K562 (cell line): ENCODE measurements around the gene THOC5. TPM values are rescaled to one million over a fixed set of nuclear protein-coding genes. Genes with fewer than 3 reads are reported as not detected.

Experiments
- ATAC-seq: fragments of 200-7000 bp; cut with Tn5 transposase; 3 replicates; pipeline ENCODE4 v1.9.1; 2020; ENCODE audit warnings: moderate library complexity
- BruUV-seq: library from RNA; stranded (reverse); fragments of 400-500 nt; replicated peaks from 2 replicates; lab custom pipeline; 2021; lab: Mats Ljungman, UMichigan
- CTCF ChIA-PET: fragments of 300-600 bp; formaldehyde crosslinking; extraction: SDS; loops from one replicate; lab custom pipeline; 2021; ENCODE audit warnings: low intra/inter-chr PET ratio; lab: Yijun Ruan, JAX
- POLR2A ChIA-PET: fragments of 300-600, 350-650 bp; sonication (Branson Sonifier 250); formaldehyde crosslinking; extraction: SDS; loops from one replicate; lab custom pipeline; 2021; ENCODE audit warnings: antibody characterized with exemption, inconsistent platforms; lab: Yijun Ruan, JAX
- DNase-seq, 4 experiments: peaks; one replicate each; pipeline versions ENCODE4 v3.0.0 to v3.0.0-alpha.2; 2011 to 2018; ENCODE audit warnings: low spot score in 3 of 4, mixed read lengths in 3 of 4; ENCODE audit errors: extremely low read depth in 1 of 4
- FAIRE-seq: peaks from 2 replicates; lab custom pipeline; 2011; peaks lifted over from hg19 to GRCh38; lab: Jason Lieb, UNC
- H2AFZ ChIP-seq: 2 replicates; pipeline ENCODE4 v1.6.0; 2011; ENCODE audit warnings: low read depth, low read length, control low read depth, inconsistent platforms
- H3K27ac ChIP-seq: fragments of 200-600 bp; 3 replicates; pipeline ENCODE4 v1.8.0; 2011; ENCODE audit warnings: low read depth, mild to moderate bottlenecking, control low read depth, inconsistent platforms, low read length, moderate library complexity, mixed read lengths; ENCODE audit errors: extremely low read depth
- H3K27me3 ChIP-seq, 2 experiments: fragments of 300-600 bp in 1 of 2; 2 replicates in 1 of 2; 3 replicates in 1 of 2; pipeline versions ENCODE4 v1.6.0 to v1.8.0; 2011; ENCODE audit warnings: inconsistent platforms in 2 of 2, low read length in 2 of 2, mild to moderate bottlenecking in 1 of 2, mixed read lengths in 1 of 2, moderate library complexity in 1 of 2; ENCODE audit not compliant: control insufficient read depth in 2 of 2, insufficient read depth in 2 of 2
- H3K36me3 ChIP-seq: fragments of 300-600 bp; 3 replicates; pipeline ENCODE4 v1.8.0; 2011; ENCODE audit warnings: mild to moderate bottlenecking, low read length, inconsistent platforms; ENCODE audit not compliant: control insufficient read depth, insufficient read depth
- H3K4me1 ChIP-seq, 2 experiments: fragments of 200-600 bp in 1 of 2; replicated peaks in 1 of 2; 2 replicates in 1 of 2; 3 replicates in 1 of 2; pipeline versions ENCODE4 v1.5.1 to v1.8.0; 2011; ENCODE audit warnings: inconsistent platforms in 2 of 2, low read length in 2 of 2, mild to moderate bottlenecking in 1 of 2, mixed read lengths in 1 of 2, moderate library complexity in 1 of 2; ENCODE audit not compliant: control insufficient read depth in 2 of 2, insufficient read depth in 2 of 2
- H3K4me2 ChIP-seq: 2 replicates; pipeline ENCODE4 v1.6.1; 2011; ENCODE audit warnings: low read length, control low read depth, inconsistent platforms, mixed read lengths; ENCODE audit not compliant: insufficient read depth
- H3K4me3 ChIP-seq: fragments of 200-600 bp; sonication (generic), shearing (Covaris generic); 2 replicates; pipeline ENCODE4 v1.5.1; 2016; ENCODE audit warnings: control low read depth, inconsistent platforms
- H3K79me2 ChIP-seq: fragments of 200-600 bp; 3 replicates; pipeline ENCODE4 v1.8.0; 2011; ENCODE audit warnings: low read length, inconsistent platforms; ENCODE audit not compliant: control insufficient read depth, insufficient read depth
- H3K9ac ChIP-seq, 2 experiments: 2 replicates each; pipeline versions ENCODE4 v1.6.0 to v1.6.1; 2011; ENCODE audit warnings: low read depth in 2 of 2, low read length in 2 of 2, control low read depth in 1 of 2, inconsistent platforms in 1 of 2, mild to moderate bottlenecking in 1 of 2, mixed read lengths in 1 of 2; ENCODE audit not compliant: insufficient read depth in 1 of 2
- H3K9me1 ChIP-seq: one replicate; pipeline ENCODE4 v1.6.0; 2011; ENCODE audit warnings: inconsistent platforms, mild to moderate bottlenecking, low read length, moderate library complexity; ENCODE audit not compliant: control insufficient read depth, insufficient read depth
- H3K9me3 ChIP-seq: replicated peaks from 2 replicates; pipeline ENCODE4 v1.5.1; 2011; ENCODE audit warnings: low read depth, low read length, inconsistent platforms; ENCODE audit not compliant: control insufficient read depth, insufficient read depth
- H4K20me1 ChIP-seq: replicated peaks from 2 replicates; pipeline ENCODE4 v1.6.1; 2011; ENCODE audit warnings: low read length, inconsistent platforms, mixed read lengths; ENCODE audit not compliant: control insufficient read depth, insufficient read depth
- BRD9 ChIP-seq: fragments of 450-650 bp; IDR thresholded peaks from 2 replicates; pipeline ENCODE4 v1.6.1; 2018; ENCODE audit warnings: low read depth; ENCODE audit not compliant: partially characterized antibody
- CCNT2 ChIP-seq: IDR thresholded peaks from 2 replicates; pipeline ENCODE4 v1.6.1; 2011; ENCODE audit warnings: borderline replicate concordance, low read depth, mild to moderate bottlenecking, moderate library complexity, mixed read lengths, low read length; ENCODE audit not compliant: insufficient read length; ENCODE audit errors: extremely low read depth
- FOXJ2 ChIP-seq: fragments of 200-800 bp; sonication (Bioruptor generic); IDR thresholded peaks from 2 replicates; pipeline ENCODE4 v1.6.1; 2016; ENCODE audit warnings: missing genetic modification characterization, missing compliant biosample characterization
- MBD2 ChIP-seq: sonication (generic); IDR thresholded peaks from 2 replicates; pipeline ENCODE4 v1.6.1; 2016; ENCODE audit warnings: low read depth, borderline replicate concordance
- MCM5 ChIP-seq: fragments of 450-650 bp; IDR thresholded peaks from 2 replicates; pipeline ENCODE4 v1.6.1; 2016; ENCODE audit warnings: low read depth
- NR2C2 ChIP-seq, 2 experiments: fragments of 200-800 bp in 1 of 2; sonication (Bioruptor generic) in 1 of 2; sonication (generic) in 1 of 2; formaldehyde crosslinking in 1 of 2; IDR thresholded peaks; 2 replicates each; pipeline versions ENCODE4 v1.6.1 to v1.8.0; 2016 to 2022; ENCODE audit warnings: mild to moderate bottlenecking in 1 of 2, missing compliant biosample characterization in 1 of 2, missing genetic modification characterization in 1 of 2, missing genetic modification reagents in 1 of 2
- ZNF324 ChIP-seq: fragments of 250-450 bp; sonication (Bioruptor Pico); IDR thresholded peaks from 2 replicates; pipeline ENCODE4 v1.4.0; 2020; ENCODE audit warnings: mild to moderate bottlenecking
- ZNF561 ChIP-seq: fragments of 450-650 bp; formaldehyde crosslinking; conservative IDR thresholded peaks from 2 replicates; pipeline ENCODE4 v1.4.0; 2020; ENCODE audit warnings: mild to moderate bottlenecking, moderate library complexity
- ZNF695 ChIP-seq: fragments of 450-650 bp; formaldehyde crosslinking; IDR thresholded peaks from 2 replicates; pipeline ENCODE4 v1.4.0; 2020; ENCODE audit warnings: mild to moderate bottlenecking, moderate library complexity
- WGBS: fragments of 100-300 bp; shearing (Covaris generic); methylation state at CpG from one replicate; pipeline ENCODE4 v1.1.6; 2016; ENCODE audit warnings: low coverage, mixed read lengths; ENCODE audit not compliant: insufficient coverage; ENCODE audit errors: missing lambda C conversion rate; 5-methylcytosine and 5-hydroxymethylcytosine counted together
- in situ Hi-C: fragments of 300-500 bp; cut with MboI; formaldehyde crosslinking; loops from 4 replicates; pipeline ENCODE4 v1.15.0; 2018; ENCODE audit warnings: inconsistent platforms, mixed read lengths
- intact Hi-C: fragments of 100-400 bp; cut with micrococcal nuclease; formaldehyde crosslinking; loops from 2 replicates; pipeline ENCODE4 v1.14.2; 2022
- polyA plus RNA-seq, 8 experiments: library from polyadenylated mRNA; depleted of rRNA in 4 of 8; stranded (reverse) in 5 of 8; unstranded in 3 of 8; fragments of >200 nt; fragmentation: Nextera tagmentation in 2 of 8; fragmentation: Illumina TruSeq in 1 of 8; extraction: Ambion mirVana in 2 of 8; extraction: Trizol in 1 of 8; gene quantifications; 2 replicates each; pipeline versions ENCODE4 v1.2.1 to v1.2.3, GENCODE V29; 2011 to 2014; ENCODE audit warnings: inconsistent platforms in 1 of 8, missing spikeins in 1 of 8
- total RNA-seq, 7 experiments: library from RNA; depleted of rRNA in 6 of 7; stranded (reverse); fragments of >200 nt in 6 of 7; fragmentation: Illumina TruSeq in 2 of 7; extraction: Trizol in 2 of 7; gene quantifications; 2 replicates each; pipeline versions ENCODE4 v1.2.1 to v1.2.3, GENCODE V29; 2011 to 2021; ENCODE audit warnings: low replicate concordance in 1 of 7
- TF ChIP-seq, protein P1 (sequence below), 2 experiments: fragments of 150-350 bp in 1 of 2; IDR thresholded peaks; 2 replicates each; pipeline ENCODE4 v1.6.1; 2012 to 2016; ENCODE audit warnings: low read depth in 2 of 2, low read length in 2 of 2, mild to moderate bottlenecking in 1 of 2, moderate library complexity in 1 of 2
- TF ChIP-seq, protein P2 (sequence below): fragments of 450-650 bp; formaldehyde crosslinking; IDR thresholded peaks from 2 replicates; pipeline ENCODE4 v1.4.0; 2020; ENCODE audit warnings: mild to moderate bottlenecking, moderate library complexity
- TF ChIP-seq, protein P3 (sequence below), 2 experiments: IDR thresholded peaks; 2 replicates each; pipeline ENCODE4 v1.6.1; 2011; ENCODE audit warnings: borderline replicate concordance in 1 of 2, control low read depth in 1 of 2, low read depth in 1 of 2, low read length in 1 of 2, mild to moderate bottlenecking in 1 of 2, mixed read lengths in 1 of 2, moderate library complexity in 1 of 2; ENCODE audit not compliant: insufficient read depth in 1 of 2, insufficient read length in 1 of 2, poor library complexity in 1 of 2, severe bottlenecking in 1 of 2; ENCODE audit errors: extremely low read depth in 1 of 2
- TF ChIP-seq, protein P4 (sequence below): fragments of 250-450 bp; sonication (Bioruptor Pico); IDR thresholded peaks from 2 replicates; pipeline ENCODE4 v1.5.0; 2021; ENCODE audit warnings: mild to moderate bottlenecking, borderline replicate concordance

Gene THOC5
- total and polyA plus RNA-seq, 9 of the 15 experiments (the other 6 are each of a cell fraction or from before 2014, with no cell fraction given), result 45.3 to 96.5 (median 51.4) TPM

DNA sequence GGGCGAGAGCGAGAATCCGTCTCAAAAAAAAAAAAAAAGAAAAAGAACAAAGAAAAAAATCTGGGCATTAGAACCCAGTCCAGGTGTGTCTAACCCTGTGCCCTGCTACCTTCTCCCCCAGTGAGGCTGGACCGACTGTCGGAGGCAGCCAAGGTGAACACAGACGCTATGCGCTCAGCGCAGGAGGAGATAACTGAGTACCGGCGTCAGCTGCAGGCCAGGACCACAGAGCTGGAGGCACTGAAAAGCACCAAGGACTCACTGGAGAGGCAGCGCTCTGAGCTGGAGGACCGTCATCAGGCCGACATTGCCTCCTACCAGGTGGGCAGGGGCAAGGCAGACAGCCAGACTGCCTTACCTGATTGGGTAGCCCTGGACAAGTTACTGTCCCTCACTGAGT, 70.3 kb downstream of the THOC5 start:
- in situ Hi-C loops, result no loop called here
- Histone ChIP-seq H3K4me1 (peaks cover 13 to 40% of the 10 kb centered on the region in 2 experiments; a peak in 4 of 5 replicates), H2AFZ (no peak overlapping the region), H3K36me3 (peaks cover 27% of the 10 kb centered on the region; the same call in 1 of the 3 replicates), H3K9ac (no peak overlapping the region), H3K79me2 (peaks cover 32% of the 10 kb centered on the region), H3K4me3 (no peak overlapping the region), H4K20me1 (peaks cover 9% of the 10 kb centered on the region; the same call in 1 of the 2 replicates), H3K27ac (no peak overlapping the region), H3K9me1 (peaks cover 9% of the 10 kb centered on the region), H3K27me3 (no peaks in the 10 kb centered on the region), H3K4me2 (no peak overlapping the region), H3K9me3 (no peaks in the 10 kb centered on the region)
- ChIA-PET POLR2A (interaction anchor here (0.8 to 2.5 kb wide), 2 partner anchors 12 to 14 kb away, joined by 3 to 7 read pairs; no protein-coding TSS in a partner anchor), CTCF (no interaction called here)
- no TSS peak for BruUV-seq
- no peak for ATAC-seq
- FAIRE-seq, result no peak
- WGBS, result 79% methylated on average over 8 of the region's 13 CpGs
- intact Hi-C loops, result no loop called here
- no peak for DNase-seq
- TF ChIP-seq, protein P1, sequence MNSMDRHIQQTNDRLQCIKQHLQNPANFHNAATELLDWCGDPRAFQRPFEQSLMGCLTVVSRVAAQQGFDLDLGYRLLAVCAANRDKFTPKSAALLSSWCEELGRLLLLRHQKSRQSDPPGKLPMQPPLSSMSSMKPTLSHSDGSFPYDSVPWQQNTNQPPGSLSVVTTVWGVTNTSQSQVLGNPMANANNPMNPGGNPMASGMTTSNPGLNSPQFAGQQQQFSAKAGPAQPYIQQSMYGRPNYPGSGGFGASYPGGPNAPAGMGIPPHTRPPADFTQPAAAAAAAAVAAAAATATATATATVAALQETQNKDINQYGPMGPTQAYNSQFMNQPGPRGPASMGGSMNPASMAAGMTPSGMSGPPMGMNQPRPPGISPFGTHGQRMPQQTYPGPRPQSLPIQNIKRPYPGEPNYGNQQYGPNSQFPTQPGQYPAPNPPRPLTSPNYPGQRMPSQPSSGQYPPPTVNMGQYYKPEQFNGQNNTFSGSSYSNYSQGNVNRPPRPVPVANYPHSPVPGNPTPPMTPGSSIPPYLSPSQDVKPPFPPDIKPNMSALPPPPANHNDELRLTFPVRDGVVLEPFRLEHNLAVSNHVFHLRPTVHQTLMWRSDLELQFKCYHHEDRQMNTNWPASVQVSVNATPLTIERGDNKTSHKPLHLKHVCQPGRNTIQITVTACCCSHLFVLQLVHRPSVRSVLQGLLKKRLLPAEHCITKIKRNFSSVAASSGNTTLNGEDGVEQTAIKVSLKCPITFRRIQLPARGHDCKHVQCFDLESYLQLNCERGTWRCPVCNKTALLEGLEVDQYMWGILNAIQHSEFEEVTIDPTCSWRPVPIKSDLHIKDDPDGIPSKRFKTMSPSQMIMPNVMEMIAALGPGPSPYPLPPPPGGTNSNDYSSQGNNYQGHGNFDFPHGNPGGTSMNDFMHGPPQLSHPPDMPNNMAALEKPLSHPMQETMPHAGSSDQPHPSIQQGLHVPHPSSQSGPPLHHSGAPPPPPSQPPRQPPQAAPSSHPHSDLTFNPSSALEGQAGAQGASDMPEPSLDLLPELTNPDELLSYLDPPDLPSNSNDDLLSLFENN (IDR thresholded peaks at IDR 0.05; ENCODE audit: low read depth in 2 of 2, low read length in 2 of 2), result no peak
- TF ChIP-seq, protein P2, sequence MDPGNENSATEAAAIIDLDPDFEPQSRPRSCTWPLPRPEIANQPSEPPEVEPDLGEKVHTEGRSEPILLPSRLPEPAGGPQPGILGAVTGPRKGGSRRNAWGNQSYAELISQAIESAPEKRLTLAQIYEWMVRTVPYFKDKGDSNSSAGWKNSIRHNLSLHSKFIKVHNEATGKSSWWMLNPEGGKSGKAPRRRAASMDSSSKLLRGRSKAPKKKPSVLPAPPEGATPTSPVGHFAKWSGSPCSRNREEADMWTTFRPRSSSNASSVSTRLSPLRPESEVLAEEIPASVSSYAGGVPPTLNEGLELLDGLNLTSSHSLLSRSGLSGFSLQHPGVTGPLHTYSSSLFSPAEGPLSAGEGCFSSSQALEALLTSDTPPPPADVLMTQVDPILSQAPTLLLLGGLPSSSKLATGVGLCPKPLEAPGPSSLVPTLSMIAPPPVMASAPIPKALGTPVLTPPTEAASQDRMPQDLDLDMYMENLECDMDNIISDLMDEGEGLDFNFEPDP (CRISPR knock-in tag), result no peak
- no peak for TF ChIP-seq MCM5
- TF ChIP-seq FOXJ2, result no peak
- no peak for TF ChIP-seq ZNF561
- no peak for TF ChIP-seq CCNT2
- no peak for TF ChIP-seq MBD2
- no peak for TF ChIP-seq ZNF695
- TF ChIP-seq, protein P3, sequence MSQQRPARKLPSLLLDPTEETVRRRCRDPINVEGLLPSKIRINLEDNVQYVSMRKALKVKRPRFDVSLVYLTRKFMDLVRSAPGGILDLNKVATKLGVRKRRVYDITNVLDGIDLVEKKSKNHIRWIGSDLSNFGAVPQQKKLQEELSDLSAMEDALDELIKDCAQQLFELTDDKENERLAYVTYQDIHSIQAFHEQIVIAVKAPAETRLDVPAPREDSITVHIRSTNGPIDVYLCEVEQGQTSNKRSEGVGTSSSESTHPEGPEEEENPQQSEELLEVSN (IDR thresholded peaks at IDR 0.05; ENCODE audit: borderline replicate concordance in 1 of 2, extremely low read depth in 1 of 2, insufficient read depth in 1 of 2, insufficient read length in 1 of 2, low read depth in 1 of 2, low read length in 1 of 2, poor library complexity in 1 of 2, severe bottlenecking in 1 of 2), result no peak
- TF ChIP-seq BRD9, result no peak
- TF ChIP-seq, protein P4, sequence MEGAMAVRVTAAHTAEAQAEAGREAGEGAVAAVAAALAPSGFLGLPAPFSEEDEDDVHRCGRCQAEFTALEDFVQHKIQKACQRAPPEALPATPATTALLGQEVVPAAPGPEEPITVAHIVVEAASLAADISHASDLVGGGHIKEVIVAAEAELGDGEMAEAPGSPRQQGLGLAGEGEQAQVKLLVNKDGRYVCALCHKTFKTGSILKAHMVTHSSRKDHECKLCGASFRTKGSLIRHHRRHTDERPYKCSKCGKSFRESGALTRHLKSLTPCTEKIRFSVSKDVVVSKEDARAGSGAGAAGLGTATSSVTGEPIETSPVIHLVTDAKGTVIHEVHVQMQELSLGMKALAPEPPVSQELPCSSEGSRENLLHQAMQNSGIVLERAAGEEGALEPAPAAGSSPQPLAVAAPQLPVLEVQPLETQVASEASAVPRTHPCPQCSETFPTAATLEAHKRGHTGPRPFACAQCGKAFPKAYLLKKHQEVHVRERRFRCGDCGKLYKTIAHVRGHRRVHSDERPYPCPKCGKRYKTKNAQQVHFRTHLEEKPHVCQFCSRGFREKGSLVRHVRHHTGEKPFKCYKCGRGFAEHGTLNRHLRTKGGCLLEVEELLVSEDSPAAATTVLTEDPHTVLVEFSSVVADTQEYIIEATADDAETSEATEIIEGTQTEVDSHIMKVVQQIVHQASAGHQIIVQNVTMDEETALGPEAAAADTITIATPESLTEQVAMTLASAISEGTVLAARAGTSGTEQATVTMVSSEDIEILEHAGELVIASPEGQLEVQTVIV (CRISPR knock-in tag), result no peak
- no peak for TF ChIP-seq ZNF324
- no peak for TF ChIP-seq NR2C2 (CRISPR knock-in tag; IDR thresholded peaks at IDR 0.05)
- TF ChIP-seq NR2C2 (tag; IDR thresholded peaks at IDR 0.05), result no peak
